CD14-positive monocyte (primary cell): Measurements from ENCODE around the gene BMX. TPM values are rescaled to one million over a fixed set of nuclear protein-coding genes. Genes with fewer than 3 reads are reported as not detected.

Experiments used
- DNase-seq, 3 donors: peaks; one replicate each; pipeline ENCODE4 v3.0.0-alpha.2; 2011 to 2022
- H2AFZ ChIP-seq: 2 replicates; pipeline ENCODE4 v1.6.0; 2012; ENCODE audit warnings: mild to moderate bottlenecking, low read depth, low read length, inconsistent platforms; ENCODE audit not compliant: insufficient read depth, poor library complexity, severe bottlenecking
- H3K27ac ChIP-seq, 2 donors: 1 replicate in 1 of 2; 2 replicates in 1 of 2; pipeline ENCODE4 v1.5.1; 2012 to 2013; ENCODE audit warnings: low read length in 2 of 2, control low read depth in 1 of 2, inconsistent platforms in 1 of 2, low read depth in 1 of 2, mild to moderate bottlenecking in 1 of 2
- H3K27me3 ChIP-seq, 2 donors: one replicate each; pipeline versions ENCODE4 v1.6.0 to v1.6.1; 2011 to 2013; ENCODE audit warnings: low read length in 2 of 2; ENCODE audit not compliant: control insufficient read depth in 2 of 2, insufficient read depth in 2 of 2
- H3K36me3 ChIP-seq, 2 donors: replicated peaks in 1 of 2; 1 replicate in 1 of 2; 2 replicates in 1 of 2; pipeline versions ENCODE4 v1.5.1 to v1.6.1; 2012 to 2013; ENCODE audit warnings: low read length in 2 of 2, control low read depth in 1 of 2, inconsistent platforms in 1 of 2, mild to moderate bottlenecking in 1 of 2; ENCODE audit not compliant: insufficient read depth in 2 of 2, control insufficient read depth in 1 of 2
- H3K4me1 ChIP-seq, 2 donors: 1 replicate in 1 of 2; 2 replicates in 1 of 2; pipeline versions ENCODE4 v1.5.1 to v1.6.1; 2012 to 2013; ENCODE audit warnings: low read length in 2 of 2, control low read depth in 1 of 2, inconsistent platforms in 1 of 2, mild to moderate bottlenecking in 1 of 2, moderate library complexity in 1 of 2; ENCODE audit not compliant: insufficient read depth in 2 of 2, control insufficient read depth in 1 of 2
- H3K4me2 ChIP-seq: replicated peaks from 2 replicates; pipeline ENCODE3; 2012; ENCODE audit warnings: low read length, moderate library complexity, mild to moderate bottlenecking; ENCODE audit not compliant: poor library complexity, severe bottlenecking; ENCODE audit errors: extremely low read depth
- H3K4me3 ChIP-seq, 3 experiments: fragments of 200-600 bp in 1 of 3; sonication (generic) in 1 of 3; replicated peaks in 1 of 3; 1 replicate in 2 of 3; 2 replicates in 1 of 3; pipeline ENCODE4 v1.5.1; 2011 to 2013; ENCODE audit warnings: low read length in 3 of 3, mild to moderate bottlenecking in 3 of 3, control low read depth in 2 of 3, low read depth in 2 of 3, inconsistent platforms in 1 of 3, moderate library complexity in 1 of 3
- H3K79me2 ChIP-seq: 2 replicates; pipeline ENCODE4 v1.6.0; 2012; ENCODE audit warnings: mild to moderate bottlenecking, control low read depth, inconsistent platforms, low read length, moderate library complexity; ENCODE audit not compliant: insufficient read depth
- H3K9ac ChIP-seq: 2 replicates; pipeline ENCODE4 v1.6.0; 2017; ENCODE audit warnings: low read length, mild to moderate bottlenecking; ENCODE audit not compliant: insufficient read depth, poor library complexity, severe bottlenecking
- H3K9me3 ChIP-seq, 2 donors: replicated peaks in 1 of 2; 1 replicate in 1 of 2; 2 replicates in 1 of 2; pipeline versions ENCODE4 v1.5.1 to v1.6.1; 2012 to 2013; ENCODE audit warnings: low read length in 2 of 2, control low read depth in 1 of 2; ENCODE audit not compliant: control insufficient read depth in 1 of 2, insufficient read depth in 1 of 2
- H4K20me1 ChIP-seq: 2 replicates; pipeline ENCODE4 v1.6.0; 2012; ENCODE audit warnings: mild to moderate bottlenecking, low read length, control low read depth, moderate library complexity; ENCODE audit not compliant: insufficient read depth
- H3K27ac Mint-ChIP-seq, 7 donors: one replicate each; pipeline ENCODE4 v1.8.0; 2020; ENCODE audit warnings: mild to moderate bottlenecking in 7 of 7, mixed read lengths in 7 of 7, moderate library complexity in 6 of 7, inconsistent platforms in 2 of 7
- H3K27me3 Mint-ChIP-seq, 3 donors: one replicate each; pipeline ENCODE4 v1.8.0; 2021 to 2022; ENCODE audit warnings: low read depth in 3 of 3, mild to moderate bottlenecking in 3 of 3, mixed read lengths in 3 of 3, moderate library complexity in 3 of 3, inconsistent platforms in 1 of 3
- H3K36me3 Mint-ChIP-seq, 2 donors: one replicate each; pipeline ENCODE4 v1.8.0; 2020; ENCODE audit warnings: mixed read lengths in 2 of 2, inconsistent platforms in 1 of 2, mild to moderate bottlenecking in 1 of 2
- H3K4me1 Mint-ChIP-seq: one replicate; pipeline ENCODE4 v1.8.0; 2020; ENCODE audit warnings: mild to moderate bottlenecking, mixed read lengths
- H3K4me3 Mint-ChIP-seq, 2 donors: one replicate each; pipeline ENCODE4 v1.8.0; 2020; ENCODE audit warnings: mild to moderate bottlenecking in 2 of 2, mixed read lengths in 2 of 2, moderate library complexity in 1 of 2
- H3K9me3 Mint-ChIP-seq, 7 donors: one replicate each; pipeline ENCODE4 v1.8.0; 2020 to 2022; ENCODE audit warnings: mixed read lengths in 7 of 7, mild to moderate bottlenecking in 6 of 7, moderate library complexity in 6 of 7, inconsistent platforms in 2 of 7
- CTCF ChIP-seq: fragments of 200-600 bp; IDR thresholded peaks from one replicate; pipeline ENCODE4 v1.8.0; 2022; ENCODE audit warnings: antibody characterized with exemption, mild to moderate bottlenecking
- WGBS: methylation state at CpG from one replicate; pipeline ENCODE4 v1.1.5; 2013; ENCODE audit warnings: missing lambda C conversion rate; ENCODE audit not compliant: insufficient coverage; 5-methylcytosine and 5-hydroxymethylcytosine counted together
- intact Hi-C, 2 donors: fragments of 100-400 bp; cut with micrococcal nuclease; formaldehyde crosslinking; loops; one replicate each; pipeline versions ENCODE4 v1.15.0 to v1.15.1; 2023
- polyA plus RNA-seq, 3 donors: library from polyadenylated mRNA; depleted of rRNA in 1 of 3; unstranded in 2 of 3; stranded (reverse) in 1 of 3; fragments of 300-500 nt in 2 of 3; fragments of >200 nt in 1 of 3; fragmentation: Illumina TruSeq in 2 of 3; gene quantifications; 1 replicate in 2 of 3; 2 replicates in 1 of 3; pipeline ENCODE4 v1.2.3, GENCODE V29; 2012 to 2021

Gene BMX
- polyA plus RNA-seq, 3 donors: 0.15 to 0.26 (median 0.22) TPM

- Mint-ChIP-seq H3K36me3 (no peaks in the 10 kb centered on the region), H3K9me3 (peaks cover 0 to 2% (median 0%) of the 10 kb centered on the region in 7 donors), H3K27me3 (peaks cover 0 to 28% (median 0%) of the 10 kb centered on the region in 3 donors), H3K4me3 (no peak overlapping the region), H3K4me1 (peaks cover 3% of the 10 kb centered on the region), H3K27ac (no peak overlapping the region)
- H3K4me1 ChIP-seq: no peaks in the 10 kb centered on the region
- TF ChIP-seq CTCF: no peak
- DNase-seq: no peak
- H3K79me2 ChIP-seq: no peaks in the 10 kb centered on the region
- no peaks in the 10 kb centered on the region for H3K9me3 ChIP-seq
- H4K20me1 ChIP-seq: no peaks in the 10 kb centered on the region
- no peak overlapping the region for H3K9ac ChIP-seq
- H3K27ac ChIP-seq: no peak overlapping the region
- no peak overlapping the region for H3K4me3 ChIP-seq
- intact Hi-C loops: loop anchor here in 1 of 2 donors (10.0 kb wide), 1 partner anchor 120 kb away; no protein-coding TSS in a partner anchor
- H2AFZ ChIP-seq: no peak overlapping the region
- H3K27me3 ChIP-seq: peaks cover 0 to 37% of the 10 kb centered on the region in 2 donors
- no peak overlapping the region for H3K4me2 ChIP-seq
- H3K36me3 ChIP-seq: no peaks in the 10 kb centered on the region
Measured at GRCh38 chrX:15464704-15465103, 35.9 kb upstream of the BMX start.

- no peak overlapping the region for H3K27ac ChIP-seq
- H3K4me3 Mint-ChIP-seq: no peak overlapping the region
- no peak for DNase-seq
- H3K27me3 Mint-ChIP-seq: peaks cover 0 to 27% (median 0%) of the 10 kb centered on the region in 3 donors
- H3K36me3 Mint-ChIP-seq: no peaks in the 10 kb centered on the region
- no peaks in the 10 kb centered on the region for H3K36me3 ChIP-seq
- WGBS: no CpG with 5 or more reads among the region's 4 CpGs
- no peak overlapping the region for H3K27ac Mint-ChIP-seq
- no peak overlapping the region for H2AFZ ChIP-seq
- no peaks in the 10 kb centered on the region for H3K9me3 ChIP-seq
- no peaks in the 10 kb centered on the region for H3K79me2 ChIP-seq
- H3K4me3 ChIP-seq: no peak overlapping the region
- no peak overlapping the region for H3K4me2 ChIP-seq
- H3K4me1 Mint-ChIP-seq: peaks cover 3% of the 10 kb centered on the region
- H3K9ac ChIP-seq: no peak overlapping the region
- H3K4me1 ChIP-seq: no peaks in the 10 kb centered on the region
- no peak for TF ChIP-seq CTCF
- H3K27me3 ChIP-seq: peaks cover 0 to 39% of the 10 kb centered on the region in 2 donors
- intact Hi-C loops: loop anchor here in 1 of 2 donors (10.0 kb wide), 1 partner anchor 121 kb away; no protein-coding TSS in a partner anchor
- H4K20me1 ChIP-seq: no peaks in the 10 kb centered on the region
- peaks cover 0 to 2% (median 0%) of the 10 kb centered on the region in 7 donors for H3K9me3 Mint-ChIP-seq
Measured at GRCh38 chrX:15465347-15465746, 35.3 kb upstream of the BMX start.
